T-helper 1 cell (primary cell): ENCODE data around the gene PTTG1.

Experiments used
- DNase-seq, 5 donors: peaks; one replicate each; pipeline ENCODE4 v3.0.0-alpha.2; 2012 to 2020

Gene PTTG1

DNA sequence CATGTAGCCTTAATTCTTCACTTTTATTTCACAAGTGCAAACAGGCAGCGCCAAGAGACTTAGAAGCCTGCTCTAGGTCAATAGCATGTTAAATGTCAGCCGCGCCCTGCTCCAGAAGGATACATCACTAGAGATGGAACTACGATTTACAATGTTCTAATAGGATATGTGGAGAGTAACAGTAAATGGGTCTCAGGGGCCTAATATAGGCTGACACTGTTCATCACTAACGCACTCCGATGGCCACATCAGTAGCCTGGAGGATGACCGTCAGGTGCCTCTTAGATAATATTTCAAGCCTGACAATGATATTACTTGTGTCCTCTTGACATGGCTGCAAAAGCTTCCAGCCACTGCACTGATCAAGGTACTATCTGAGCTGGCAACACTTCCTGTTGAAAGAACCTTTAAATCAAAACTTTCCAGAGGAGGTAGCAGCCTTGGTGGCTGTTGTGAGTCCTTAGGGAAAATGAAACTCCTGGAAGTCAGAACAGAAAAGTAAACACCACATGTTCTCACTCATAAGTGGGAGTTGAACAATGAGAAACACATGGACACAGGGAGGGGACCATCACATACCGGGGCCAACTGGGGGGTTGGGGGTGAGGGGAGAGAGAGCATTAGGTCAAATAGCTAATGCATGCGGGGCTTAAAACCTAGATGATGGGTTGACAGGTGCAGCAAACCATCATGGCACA, 35.0 kb downstream of the PTTG1 start:
- no peak for DNase-seq

DNA sequence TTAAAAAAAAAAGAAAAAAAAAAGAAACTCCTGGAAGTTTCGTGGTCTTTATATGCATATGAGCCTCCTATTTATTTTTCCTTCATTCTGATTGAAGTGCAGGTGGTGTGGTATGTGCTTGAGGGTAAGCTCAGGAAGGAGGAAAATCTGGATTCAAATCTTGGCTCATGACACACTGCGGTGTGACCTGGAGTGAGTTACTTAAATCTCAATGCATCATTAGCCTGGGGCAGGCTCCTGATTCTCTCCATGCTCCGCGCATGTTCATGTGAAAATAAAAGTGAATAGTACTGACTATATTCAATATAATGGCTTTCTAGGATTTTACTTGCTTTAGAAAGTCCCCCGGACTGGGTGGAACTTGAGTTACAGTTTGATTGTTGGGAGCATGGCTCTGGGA, 35.6 kb downstream of the PTTG1 start:
- no peak for DNase-seq

DNA sequence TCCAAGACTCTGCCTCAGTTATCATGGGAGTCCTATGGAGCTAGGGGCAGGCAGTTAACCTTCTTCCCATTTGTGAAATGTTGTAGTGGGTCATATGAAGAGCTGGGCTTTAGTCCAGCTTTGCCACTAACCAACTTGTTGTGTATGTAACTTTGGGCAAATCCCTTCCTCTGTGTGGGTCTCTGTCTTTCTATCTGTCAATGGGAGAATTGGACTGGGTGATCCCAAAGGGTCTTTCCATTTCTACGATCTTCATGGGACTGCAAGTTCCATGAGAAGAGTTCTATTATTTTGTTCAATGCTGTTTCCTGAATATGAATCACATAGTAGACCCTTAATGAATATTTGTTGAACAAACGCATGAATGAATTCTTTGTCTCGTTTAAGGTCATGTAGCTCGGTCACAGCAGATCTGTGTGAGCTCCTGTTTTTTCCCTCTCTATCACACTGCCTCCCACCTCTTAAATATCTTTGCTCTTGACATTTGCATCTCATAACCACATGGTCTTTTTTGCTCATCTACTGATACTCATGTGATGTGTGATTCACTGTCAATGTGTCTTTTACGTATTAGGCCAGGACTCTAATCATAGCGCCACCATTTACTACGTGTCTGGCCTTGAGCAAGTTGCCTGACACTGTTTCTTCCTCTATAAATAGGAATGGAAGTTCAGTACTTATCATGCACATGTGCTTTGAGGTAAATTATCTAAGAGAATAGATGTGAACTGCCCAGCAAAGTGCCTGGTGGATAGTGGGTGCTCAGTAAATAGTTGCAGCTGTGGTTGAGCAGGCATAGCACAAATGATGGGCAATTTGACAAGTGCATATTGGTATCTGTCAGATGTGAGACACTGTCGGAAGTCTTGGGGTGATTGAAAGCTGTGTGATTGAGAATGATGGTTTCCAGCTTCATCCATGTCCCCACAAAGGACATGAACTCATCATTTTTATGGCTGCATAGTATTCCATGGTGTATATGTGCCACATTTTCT, 37.4 kb downstream of the PTTG1 start:
- DNase-seq: no peak

DNA sequence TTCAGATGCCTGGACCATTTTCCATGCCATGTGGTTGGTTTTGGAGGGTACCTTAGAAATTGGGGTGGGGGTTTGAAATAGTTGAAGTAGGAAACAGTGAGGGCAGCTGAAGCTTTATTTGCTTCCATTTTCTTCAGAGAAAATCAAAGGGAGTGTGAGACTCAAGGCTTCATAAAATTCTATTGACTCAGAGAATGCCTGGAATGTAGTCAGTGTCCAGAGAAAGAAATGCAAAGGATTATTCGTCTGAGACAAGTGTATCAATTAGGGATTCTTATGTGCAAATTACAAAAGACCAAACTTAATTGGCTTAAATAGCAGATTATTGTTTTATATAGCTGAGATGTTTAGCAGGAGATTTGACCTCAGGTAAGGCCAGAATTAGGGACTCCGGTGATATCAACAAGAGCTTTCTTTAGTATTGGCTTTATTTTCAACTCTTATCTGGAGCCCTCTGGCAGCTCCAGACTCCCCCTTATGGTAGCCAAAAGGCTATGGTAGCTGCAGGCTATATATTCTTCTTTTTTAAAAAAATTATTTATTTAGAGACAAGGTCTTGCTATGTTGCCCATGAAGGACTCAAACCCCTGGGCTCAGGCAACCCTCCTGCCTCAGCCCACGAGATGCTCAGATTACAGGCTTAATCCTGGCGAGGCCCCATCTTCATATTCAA, 38.9 kb downstream of the PTTG1 start:
- no peak for DNase-seq

DNA sequence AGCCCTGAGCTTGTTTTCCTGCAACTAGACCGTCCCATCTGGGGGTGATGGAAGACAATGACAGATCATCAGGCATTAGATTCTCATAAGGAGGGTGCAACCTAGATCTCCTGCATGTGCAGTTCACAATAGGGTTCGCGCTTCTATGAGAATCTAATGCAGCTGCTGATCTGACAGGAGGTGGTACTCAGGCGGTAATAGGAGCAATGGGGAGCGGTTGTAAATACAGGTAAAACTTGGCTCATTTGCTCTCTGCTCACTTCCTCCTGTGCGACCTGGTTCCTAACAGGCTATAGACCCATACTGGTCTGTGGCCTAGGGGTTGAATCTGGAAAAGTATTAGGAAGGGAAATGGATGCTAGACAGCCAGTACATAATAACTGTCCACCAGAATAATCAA, 39.7 kb downstream of the PTTG1 start:
- no peak for DNase-seq

DNA sequence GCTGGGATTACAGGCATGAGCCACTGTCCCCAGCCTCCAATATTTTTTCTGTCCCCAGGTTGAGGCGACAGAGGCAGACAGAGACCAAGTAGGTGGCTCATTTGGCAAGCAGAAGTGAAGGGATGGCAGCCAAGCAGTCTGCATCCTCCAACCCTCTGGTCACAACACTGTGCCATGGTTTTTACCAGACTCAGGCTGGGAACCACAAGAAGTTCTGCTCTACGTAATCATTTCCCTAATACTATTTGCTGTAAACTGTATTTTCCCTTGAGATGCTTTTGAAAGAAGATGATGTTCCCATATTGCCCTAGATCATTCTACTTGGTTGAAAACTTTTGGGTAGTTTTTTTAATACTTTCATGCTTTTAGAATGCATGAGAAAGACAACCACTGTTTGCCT, 40.5 kb downstream of the PTTG1 start:
- DNase-seq: no peak

DNA sequence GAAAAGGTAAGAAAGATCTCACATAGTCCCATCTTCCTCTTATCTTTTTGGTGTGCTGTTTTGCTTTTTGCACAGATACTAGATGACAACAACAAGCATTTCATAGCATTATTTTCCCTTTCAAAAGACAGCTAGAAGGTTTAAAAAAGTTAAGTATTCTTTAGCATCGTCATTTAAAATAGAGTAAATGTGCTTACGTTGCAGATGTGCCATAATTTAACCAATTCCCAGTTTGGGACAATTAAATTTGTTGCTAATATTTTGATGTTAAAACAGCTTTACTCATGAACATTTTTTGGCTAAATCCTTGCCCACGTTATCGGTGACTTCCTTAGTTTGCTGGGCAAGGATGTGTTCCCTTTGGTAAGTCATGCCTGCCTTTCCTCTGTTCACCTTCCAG, 41.6 kb downstream of the PTTG1 start:
- DNase-seq: no peak

DNA sequence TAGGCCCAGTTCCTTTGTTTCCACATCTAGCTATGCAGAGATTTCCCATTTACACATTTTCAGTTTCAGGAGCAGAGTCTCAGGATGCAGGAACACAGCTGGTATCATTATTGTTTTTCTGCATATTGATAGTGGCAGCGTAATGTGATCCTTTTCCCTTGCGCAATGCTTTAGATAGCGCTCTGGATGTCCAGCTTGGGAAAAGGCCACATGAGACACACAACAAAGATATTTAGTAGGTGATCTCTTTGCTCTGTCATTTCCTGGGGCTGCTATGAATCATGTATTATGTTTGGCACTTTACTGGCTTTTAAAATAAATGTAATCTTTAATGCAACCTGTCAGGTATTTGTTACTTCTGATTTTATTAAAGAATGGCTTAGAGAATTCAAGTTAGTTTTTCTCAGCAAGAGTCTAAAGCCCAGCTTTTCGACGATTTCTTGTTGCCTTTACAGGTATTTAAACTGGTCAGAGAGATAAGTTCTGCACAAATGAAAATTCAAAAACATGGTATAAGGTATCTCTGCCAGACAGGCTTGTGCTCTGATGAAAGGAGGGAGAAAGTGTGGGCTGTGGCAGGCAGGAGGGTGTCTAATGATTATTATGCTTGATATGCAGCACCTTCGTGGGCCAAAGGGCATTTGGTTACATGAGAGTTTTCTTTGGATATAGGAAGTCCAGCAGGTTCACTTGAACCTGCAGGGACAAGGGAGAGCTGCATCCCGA, 42.2 kb downstream of the PTTG1 start:
- DNase-seq: no peak

DNA sequence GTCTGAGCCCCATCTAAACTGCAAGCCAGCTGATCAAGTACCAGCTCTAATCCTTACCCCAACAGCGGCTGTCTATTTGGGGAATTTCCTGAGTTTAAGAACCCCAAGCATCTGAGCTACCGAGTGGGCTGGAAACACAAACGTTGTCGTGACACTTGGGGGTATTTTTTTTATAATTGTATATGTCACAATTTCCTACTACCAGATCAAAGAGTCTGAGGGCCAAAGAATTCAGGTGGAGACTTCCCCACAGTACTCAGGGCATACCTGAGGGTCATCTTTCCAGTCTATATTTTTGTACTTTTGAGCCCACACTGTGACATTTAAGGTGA, 42.8 kb downstream of the PTTG1 start:
- DNase-seq: no peak

DNA sequence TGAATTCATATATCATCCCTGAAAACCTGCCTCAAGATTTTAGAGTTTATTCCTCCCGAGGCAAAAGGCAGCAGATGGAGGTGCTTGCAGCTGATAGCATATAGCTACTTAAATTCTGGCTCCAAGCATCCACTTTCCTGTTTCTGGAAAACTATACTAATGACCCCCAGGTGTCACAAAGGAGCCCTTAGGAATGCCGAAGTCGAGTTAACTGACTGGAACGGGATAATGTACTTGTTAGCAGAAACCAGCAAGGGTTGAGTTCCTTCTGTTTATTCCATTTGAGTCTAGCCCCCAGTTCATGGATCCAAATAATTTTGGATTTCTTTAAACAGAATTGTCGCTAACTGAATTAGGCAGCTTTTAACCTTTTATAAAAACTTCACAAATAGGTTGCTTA, 44.5 kb downstream of the PTTG1 start:
- no peak for DNase-seq

DNA sequence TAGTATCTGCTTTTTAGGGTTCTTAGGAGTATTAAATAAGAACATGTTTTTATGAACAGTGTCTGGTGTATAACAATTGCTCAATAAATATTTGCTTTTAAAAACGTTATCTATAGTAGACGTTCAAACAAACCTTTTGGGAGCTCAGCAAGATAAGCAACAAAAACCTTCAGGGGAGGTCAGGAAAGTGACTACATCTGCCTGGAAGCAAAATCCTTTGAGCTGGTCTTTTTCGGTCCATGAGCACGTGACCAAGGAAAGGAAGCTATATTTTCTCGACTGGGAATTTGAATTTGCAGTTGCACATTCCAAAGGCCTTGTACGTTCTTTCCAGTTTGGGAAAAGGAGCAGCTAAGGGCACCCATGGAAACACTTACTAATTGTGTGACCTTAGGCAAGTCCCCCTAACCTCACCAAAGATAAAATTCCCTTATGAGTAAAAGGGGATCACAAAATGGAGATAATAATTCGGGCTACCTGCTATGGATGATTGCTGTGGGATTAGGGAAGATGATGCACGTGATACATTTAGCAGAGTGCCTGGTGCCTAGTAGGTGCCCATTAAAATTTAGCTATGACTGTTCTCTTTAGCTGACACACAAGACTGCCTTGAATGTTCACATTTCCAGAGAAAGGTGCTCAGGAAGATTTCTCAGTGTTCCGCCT, 45.4 kb downstream of the PTTG1 start:
- no peak for DNase-seq

DNA sequence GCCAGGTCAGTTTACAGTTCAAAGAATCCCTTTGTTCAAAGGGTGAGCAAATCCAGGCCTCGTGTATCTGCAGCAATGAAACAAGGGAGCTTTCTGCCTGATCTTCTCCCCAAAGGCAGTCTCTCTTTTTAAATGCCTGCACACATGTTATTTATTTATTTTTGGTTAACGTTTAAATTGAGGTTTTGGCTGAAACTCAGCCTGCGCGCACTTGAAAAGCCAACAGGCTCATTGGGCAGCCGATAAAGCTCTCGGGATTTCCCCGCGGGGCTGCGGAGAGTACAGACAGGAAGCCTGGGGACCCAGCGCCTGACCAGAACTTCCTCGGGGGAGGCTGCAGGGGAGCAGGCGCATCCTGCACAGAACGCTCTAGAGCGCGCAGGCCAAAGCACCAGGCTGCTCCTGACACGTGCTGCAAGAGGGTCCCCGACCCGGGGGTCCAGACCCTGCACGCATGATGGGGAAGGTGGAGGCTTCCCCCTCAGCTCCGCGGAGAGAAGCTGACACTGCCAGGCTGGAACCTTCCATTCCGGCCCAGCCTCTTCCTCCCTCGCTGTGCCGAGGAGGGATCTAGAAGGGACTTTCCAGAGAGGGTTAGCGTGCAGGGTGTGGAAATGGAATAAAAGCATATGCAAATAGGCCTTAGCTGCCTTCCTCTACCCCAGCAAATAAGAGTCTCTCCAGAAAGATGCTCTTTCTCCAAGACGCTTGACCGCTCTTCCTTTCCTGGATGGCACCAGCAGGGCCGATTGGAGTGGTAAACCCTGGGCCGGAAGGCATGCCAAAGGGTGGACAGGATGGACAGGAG, 46.1 kb downstream of the PTTG1 start:
- DNase-seq: peak; percentile 51 to 93 (median 64)

DNA sequence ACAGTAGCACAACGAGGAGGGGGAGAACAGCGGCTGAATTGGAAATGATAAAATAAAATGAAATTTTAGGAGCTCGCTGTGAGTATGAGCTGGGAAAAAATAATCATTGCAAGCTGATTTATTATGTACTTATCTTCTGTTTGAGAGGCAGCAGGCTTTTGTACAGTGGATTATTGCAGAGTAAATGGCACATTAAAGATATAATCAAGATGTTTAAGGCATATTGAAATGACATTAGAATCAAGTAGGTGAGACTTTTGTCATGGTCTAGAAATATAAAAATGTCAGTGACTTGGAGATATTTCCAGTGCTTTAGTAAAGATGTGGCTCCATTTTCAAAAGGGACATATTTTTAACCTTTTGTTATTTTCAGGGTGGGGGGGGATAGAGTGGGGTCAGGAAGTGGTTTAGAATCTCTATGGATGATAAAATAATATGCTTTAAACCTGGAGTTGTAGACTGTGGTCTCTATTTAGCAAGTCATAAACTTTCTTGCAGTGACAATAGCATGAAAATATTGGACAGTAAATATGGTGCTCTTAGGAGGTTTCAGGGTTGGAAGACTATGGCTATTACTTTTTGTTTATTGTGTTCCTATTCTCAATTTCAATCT, 46.8 kb downstream of the PTTG1 start:
- DNase-seq: no peak

DNA sequence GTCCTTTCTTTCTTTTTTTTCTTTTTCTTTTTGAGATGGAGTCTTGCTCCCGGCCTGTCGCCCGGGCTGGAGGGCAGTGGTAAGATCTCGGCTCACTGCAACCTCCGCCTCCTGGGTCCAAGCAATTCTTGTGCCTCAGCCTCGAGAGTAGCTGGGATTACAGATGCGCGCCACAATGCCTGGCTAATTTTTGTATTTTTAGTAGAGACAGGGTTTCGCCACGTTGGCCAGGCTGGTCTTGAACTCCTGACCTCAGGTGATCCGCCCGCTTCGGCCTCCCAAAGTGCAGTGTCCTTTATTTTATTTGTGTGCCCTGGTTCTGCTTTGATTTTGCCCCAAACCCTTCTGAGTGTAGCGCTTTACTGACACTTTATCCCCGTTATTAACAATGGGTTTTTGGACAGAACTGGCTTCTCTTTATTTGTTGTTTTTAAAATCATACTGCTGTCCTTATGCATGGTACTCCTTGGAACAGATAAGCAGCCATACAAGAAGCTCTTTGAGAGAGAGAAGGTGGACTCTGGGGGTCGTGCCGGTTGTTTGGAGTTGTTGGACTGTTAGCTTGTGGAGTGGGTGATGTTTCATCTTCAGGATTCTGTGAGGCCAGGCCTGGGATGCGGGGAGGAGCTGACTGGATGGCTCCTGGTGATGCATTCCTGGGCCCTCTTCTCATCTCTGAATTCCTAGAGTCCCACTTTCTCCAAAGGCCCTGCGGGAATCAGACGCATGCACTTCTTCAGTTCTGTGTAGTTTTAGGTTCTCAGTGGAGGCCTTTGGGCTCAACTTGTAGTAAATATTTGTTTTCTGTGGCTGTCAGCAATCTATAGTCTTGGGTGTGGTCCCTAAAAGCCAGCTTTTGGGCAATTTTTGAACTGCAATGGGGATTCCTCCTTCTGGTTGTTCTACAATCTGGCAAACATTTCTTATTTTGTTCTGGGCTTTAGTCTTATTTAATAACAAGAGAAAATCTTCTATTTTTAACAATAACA, 47.8 kb downstream of the PTTG1 start:
- no peak for DNase-seq

DNA sequence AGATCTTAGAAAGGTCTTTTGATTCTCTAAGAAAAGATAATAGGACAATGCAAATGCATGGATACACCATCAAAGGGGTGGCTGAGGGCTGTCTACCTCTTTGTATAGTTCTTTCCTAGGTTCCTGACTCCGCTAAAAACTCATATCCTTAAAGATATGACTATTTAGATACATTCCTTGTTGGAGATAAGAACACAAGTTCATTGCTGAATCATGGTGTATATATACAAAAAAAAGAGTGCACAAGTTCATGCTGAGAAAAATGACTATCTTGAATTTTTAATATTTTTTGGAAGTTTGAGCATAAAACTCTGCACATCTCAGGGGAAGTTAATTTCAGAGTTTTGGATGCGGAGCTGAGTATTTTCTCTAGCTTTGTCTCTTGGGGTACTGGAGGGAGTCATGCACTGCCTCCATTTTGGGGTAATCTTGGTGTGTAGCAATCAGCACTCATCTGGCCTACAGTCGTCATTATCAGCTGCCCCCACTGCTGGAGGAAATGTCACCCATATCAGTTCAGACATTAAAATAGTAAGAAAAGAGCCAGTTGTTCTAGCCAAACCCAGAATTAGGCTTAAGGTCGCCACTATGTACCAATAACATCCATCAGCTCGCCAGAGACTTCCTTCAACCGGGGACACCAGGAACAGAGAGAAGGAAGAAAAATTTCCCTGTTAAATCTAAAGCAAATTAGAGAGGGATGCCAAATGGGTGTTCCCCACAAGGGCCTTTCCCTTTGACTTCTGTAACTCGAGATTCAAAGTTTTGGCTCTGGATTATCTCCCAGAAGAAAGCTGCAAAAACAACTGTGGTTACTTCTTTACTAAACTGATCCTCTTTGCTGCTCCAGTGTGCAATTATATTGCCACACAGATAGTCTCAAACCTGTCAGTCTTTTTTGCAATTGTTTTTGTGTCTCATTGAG, 49.0 kb downstream of the PTTG1 start:
- peak in 1 of 5 donors; percentile 46 for DNase-seq

DNA sequence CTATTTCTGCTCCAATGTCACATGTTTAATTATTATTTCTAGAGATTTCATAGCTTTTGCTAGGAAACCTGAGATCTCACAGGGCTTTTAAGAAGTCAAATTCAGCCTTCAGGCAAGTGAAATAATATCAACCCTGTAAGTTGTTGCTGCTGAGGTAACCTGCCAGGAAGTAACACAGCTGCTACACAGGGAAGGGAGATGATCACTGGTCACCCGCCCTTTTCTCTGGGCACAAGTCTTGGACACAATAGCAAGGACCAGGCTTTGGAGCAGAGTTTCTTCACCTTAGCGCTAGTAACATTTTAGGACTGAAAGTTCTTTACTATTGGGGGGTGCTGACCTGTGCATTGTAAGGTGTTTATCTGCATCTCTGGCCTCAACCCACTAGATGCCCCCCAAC, 50.1 kb downstream of the PTTG1 start:
- no peak for DNase-seq

DNA sequence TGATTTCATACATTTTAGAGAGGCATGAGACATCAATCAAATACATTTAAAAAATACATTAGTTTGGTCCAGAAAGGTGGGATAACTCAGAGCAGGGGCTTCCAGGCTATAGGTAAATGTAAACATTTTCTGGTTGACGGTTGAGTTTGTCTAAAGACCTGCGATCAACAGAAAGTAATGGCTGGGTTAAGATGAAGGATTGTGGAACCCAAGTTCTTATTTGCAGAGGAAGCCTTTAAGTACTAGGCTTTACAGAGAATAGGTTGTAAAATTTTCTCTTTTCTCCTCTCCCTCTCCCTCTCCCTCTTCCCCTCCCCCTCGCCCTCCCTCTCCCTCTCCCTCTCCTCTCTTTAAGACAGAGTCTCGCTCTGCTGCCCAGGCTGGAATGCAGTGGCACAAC, 50.8 kb downstream of the PTTG1 start:
- no peak for DNase-seq

DNA sequence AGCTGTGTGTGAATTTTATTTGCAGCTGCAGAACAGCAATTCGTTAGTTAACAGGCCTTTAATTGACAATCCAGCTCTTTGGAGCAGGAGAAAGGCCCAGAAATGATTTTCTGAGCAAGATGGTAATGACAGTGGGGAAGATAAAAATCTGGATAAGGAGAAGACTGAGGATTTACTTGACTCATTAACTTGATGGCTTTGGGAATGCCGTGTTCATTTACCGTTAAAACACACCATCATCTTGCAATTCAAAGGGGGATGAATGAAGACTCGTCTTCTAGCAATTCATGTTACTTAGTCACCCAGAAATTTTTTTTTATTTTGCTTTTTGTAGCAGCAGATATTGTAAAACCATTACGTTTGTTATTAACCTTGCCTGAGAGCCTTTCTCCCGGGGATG, 52.0 kb downstream of the PTTG1 start:
- DNase-seq: no peak

DNA sequence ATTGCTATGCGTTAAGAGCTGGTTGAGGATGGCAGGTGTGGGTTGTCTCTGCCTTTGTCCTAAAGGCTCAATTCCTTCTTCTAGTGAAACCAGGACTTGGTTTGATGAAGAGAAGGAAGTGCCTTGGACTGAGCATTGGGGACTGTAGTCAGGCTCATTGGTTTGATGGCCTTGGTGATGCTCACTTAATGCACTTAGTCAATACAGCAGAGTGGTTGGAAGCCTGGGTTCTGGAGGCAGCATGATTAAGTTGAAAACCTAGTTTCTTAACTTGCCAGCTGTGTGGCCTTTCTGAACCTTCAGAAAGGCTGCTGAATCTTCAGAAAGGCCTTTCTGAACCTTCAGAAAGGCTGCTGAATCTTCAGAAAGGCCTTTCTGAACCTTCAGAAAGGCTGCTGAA, 52.4 kb downstream of the PTTG1 start:
- no peak for DNase-seq
